Activated CD4-positive, alpha-beta T cell treated with anti-CD3 and anti-CD28 coated beads for 24 hours (primary cell): ENCODE measurements around the gene NEK7.
"Not testable (repeated sequence)": the region's sequence is repeated elsewhere in the genome, so short reads cannot be mapped to it uniquely, and the experiment has no call there.

Source experiments
- DNase-seq, 2 donors: peaks; one replicate each; pipeline ENCODE4 v3.0.0-alpha.2; 2020; ENCODE audit warnings: low read depth in 2 of 2

Gene NEK7

DNA sequence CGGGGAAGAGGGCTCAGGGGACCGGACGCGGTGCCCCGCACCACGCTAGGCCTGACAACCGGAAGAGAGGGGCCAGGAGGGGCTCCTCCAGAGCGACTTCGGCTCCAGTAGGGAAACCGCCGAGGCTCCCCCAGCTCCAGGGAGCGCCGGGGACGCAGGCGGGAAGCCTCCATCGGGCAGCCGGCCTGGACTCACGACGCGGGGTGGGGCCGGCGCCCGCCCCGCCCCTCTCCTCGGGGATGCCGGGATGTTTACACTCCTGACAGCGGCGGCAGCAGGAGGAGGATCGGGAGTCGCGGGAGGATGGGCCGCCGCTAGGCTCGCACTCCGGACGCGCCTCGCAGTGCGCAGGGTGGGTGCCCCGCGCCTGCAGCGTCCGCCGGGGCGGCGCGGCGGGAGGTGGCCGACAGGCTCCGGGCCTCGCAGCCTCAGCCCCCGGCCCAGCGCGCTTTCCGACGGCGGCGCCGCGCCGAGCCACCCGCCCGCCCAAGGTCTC is at the start of gene NEK7:
Gene NEK7, plus strand, starts transcription at position 254 of the 496 bp plus-strand sequence. CDS start 75,583 bp downstream, outside the sequence.
- DNase-seq: peak in 1 of 2 donors; percentile 56

- no peak for DNase-seq
Measured at GRCh38 chr1:198107091-198107501, 49.7 kb upstream of the NEK7 start.

- no peak for DNase-seq
Measured at GRCh38 chr1:198108636-198109370, 48.0 kb upstream of the NEK7 start.

GRCh38 chr1:198109371-198109715 is 47.5 kb upstream of the NEK7 start:
- DNase-seq: no peak

- DNase-seq: no peak
Measured at GRCh38 chr1:198113342-198113750, 43.5 kb upstream of the NEK7 start.

DNA sequence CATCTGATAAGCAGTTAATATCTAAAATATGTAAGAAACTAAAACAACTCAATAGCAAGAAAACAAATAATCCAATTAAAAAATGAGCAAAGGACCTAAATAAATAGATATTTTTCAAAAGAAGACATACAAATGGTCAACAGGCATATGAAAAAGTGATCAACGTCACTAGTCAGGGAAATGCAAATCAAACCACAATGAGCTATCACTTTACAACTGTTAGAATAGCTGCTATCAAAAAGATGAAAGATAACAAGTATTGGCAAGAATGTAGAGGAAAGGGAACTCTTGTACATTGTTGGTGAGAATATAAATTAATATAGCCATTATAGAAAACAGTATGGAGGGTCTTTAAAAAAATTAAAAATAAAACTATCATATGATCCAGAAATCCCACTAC is 40.7 kb upstream of the NEK7 start:
- no peak for DNase-seq

- no peak for DNase-seq
Measured at GRCh38 chr1:198116469-198116868, 40.3 kb upstream of the NEK7 start.

DNA sequence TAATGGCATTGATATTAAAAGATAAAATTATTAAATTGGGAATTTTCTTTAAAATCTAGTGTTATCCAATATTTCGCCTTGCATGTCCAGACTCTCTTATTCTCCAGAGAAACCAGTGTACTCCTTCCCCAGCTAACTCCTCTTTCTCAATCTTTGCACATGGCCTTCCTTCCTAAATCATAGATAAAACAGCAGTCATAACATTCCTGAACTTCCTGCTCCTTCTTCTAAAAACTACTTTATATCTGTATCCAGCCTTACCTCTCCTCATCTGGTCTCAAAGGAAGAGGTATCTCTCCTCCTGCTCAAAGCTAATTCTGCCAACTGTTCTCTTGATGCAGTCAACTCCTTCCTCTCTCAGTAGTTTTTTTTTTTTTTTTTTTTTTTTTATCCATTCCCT is 39.5 kb upstream of the NEK7 start:
- no peak for DNase-seq

- no peak for DNase-seq
Measured at GRCh38 chr1:198118134-198118533, 38.7 kb upstream of the NEK7 start.

DNA sequence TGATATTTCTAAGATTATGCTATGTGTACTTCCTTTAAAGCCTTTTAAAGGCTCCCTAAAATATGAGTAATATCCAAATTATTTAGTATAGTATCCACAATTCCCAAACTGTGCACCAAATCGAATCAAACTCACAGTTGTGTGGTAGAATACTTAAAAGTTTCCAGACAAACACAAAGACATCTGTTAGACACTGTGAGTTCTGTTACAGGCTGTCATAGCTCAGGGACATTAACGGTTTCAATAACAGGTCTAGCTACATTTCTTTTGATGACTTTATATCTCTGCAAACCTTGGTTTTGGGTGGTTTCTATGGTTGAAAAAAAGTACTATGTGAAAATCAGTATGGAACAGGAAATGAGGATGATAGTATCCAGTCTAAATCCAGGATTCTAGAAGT is 36.9 kb upstream of the NEK7 start:
- DNase-seq: no peak

DNA sequence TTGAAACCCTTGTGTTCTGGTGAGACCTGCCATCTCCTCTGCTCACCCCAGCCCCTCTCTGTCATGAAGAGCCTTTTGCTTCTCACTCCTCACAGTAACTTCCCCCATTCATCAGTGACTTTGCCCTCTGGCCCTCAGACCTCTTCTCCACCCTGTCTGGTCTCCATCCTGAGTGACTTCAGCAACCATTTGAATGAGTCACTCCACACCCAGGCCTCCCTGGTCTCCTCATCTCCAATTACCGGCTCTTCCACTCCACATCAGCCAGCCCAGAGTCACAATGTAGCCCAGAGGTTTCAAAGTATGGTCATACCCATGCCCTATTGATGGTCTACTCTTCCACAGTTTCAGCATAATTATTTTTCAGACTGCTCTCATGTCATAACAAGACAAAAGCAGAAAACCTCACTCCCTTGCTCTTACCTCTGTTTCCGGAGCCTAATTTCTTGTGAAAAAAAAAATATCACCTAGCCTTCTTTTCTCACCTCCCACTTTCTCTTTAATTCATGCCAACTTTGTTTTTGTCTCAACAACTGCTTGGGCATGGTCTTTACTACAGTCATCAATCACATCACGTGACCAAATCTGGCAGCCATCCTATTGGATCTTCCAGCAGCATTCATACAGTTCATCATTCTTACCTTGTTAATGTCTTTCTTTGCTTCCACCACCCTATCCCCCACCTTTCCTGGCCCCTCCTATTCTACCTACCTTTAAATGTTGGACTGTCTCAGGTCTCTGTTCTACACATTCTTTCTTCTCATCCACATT is 35.6 kb upstream of the NEK7 start:
- no peak for DNase-seq

DNA sequence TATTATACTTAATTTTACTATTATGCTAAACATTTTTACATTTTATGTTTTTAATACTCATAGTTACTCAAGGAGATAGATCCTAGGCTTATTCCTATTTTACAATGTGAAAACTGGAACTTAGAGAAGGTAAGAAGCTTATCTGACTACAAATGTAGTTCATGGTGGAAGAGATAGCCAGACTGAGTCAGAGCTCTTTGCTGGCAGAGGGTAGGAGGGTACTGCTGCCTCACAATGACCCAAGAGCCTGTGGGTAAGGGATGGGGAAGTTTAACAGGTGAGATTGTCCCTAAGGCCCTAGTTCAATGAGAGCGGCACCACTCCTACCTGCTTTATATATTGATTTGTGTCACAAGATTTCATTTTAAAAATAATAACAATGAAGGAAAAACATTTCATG is 34.1 kb upstream of the NEK7 start:
- no peak for DNase-seq

DNA sequence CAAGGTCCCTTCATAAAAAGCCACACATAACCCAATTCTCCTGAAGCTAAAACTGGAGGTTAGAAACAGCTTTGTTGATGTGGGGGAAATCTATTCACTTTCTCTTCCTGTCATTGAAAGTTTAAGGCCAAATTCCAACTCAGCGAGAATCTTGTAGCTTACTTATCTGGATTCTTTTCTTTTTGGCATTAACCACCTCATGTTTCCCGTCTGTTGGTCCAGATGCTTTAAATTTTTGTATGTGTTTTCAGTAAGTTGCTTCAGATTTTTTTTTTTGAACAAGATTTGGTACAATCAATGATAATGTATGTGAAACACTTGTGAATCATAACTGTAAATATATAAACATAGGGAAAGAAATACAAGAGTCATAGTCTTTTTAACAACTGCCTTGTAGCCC is 33.7 kb upstream of the NEK7 start:
- no peak for DNase-seq

DNA sequence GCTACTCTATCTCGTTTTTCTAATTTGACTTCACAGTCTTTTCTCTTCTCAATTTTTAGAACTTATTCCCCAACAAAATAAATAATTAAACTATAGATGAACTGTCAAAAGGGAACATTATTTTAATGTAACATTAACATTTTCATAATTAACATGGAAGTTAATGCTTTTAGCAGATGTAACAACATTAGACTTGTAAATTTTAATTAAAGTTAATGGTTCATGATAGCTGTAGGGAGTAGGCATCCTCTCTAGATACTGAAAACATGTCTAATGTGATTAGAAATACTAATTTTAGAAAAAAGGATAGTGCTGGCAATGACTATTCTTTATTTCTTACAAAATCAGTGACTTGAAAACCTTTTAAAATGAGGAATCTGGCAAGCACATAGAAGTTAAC is 32.1 kb upstream of the NEK7 start:
- DNase-seq: no peak

GRCh38 chr1:198125995-198126735 is 30.6 kb upstream of the NEK7 start:
- no peak for DNase-seq

- no peak for DNase-seq
Measured at GRCh38 chr1:198128533-198128932, 28.3 kb upstream of the NEK7 start.

DNA sequence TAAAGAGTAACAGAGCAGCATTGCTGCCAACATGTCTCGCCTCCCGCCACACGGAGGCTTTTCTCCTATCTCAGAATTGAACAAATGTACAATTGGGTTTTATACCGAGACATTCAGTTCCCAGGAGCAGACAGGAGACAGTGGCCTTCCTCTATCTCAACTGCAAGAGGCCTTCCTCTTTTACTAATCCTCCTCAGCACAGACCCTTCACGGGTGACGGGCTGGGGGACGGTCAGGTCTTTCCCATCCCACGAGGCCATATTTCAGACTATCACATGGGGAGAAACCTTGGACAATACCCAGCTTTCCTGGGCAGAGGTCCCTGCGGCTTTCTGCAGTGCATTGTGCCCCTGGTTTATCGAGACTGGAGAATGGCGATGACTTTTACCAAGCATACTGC is 26.7 kb upstream of the NEK7 start:
- DNase-seq: not testable (repeated sequence)

- DNase-seq: no peak
Measured at GRCh38 chr1:198132060-198132781, 24.6 kb upstream of the NEK7 start.

DNA sequence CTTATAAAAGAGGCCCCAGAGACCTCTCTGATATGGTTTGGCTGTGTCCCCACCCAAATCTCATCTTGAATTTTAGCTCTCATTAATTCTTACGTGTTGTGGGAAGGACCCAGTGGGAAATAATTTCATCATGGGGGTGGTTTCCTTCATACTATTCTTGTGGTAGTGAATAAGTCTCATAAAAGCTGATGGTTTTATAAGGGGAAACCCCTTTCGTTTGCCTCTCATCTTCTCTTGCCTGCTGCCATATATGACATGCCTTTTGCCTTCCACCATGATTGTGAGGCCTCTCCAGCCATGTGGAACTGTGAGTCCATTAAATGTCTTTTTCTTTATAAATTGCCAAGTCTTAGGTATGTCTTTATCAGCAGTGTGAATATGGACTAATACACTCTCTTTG is 22.5 kb upstream of the NEK7 start:
- DNase-seq: no peak

DNA sequence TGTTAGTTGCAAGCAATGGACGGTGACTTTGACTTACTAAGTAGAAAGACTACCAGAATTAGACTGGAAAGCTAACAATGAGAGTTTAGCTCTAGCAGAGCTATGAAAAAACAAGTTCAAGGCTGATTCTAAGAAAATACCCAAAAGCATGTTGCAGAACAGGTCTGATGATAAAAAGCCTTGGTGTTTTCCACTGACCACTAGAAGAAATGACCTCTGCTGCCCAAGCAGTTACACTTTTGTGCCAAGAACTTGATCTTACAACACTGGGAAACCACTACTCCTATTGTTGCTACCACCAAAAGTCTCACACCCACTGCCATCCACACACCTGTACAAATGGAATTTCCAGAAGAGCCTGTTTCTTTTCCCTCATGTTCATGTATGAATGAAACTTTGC is 21.4 kb upstream of the NEK7 start:
- no peak for DNase-seq

DNA sequence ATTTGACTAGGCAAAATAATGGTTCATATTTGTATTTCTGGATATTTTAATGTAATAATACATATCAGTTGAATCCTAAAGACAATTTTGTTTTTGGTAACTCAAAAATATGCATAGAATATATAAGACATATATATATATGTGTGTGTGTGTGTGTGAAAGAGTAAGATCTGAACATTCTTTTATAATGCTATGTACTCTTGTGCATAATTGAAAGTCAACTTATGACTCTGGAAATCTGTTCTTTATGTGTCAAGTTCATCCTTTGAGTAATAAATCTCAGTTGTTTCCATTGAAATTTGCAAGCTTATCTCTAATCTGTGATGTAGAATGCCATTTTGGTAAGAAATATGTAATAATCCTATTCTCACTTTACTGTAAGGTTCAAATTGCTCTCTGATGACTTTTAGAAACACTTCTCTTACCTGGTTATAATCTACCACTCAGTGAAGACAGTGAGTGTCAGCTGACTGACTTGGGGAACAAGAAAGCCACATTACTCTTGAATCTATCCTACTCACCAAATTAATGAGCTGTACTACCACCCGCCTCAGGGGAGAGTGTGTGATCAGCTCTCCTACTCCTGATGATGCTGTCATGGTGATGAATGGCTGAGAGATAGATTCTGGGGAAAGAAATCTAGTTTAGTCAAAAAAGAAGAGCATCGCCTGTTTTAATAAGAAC is 15.0 kb upstream of the NEK7 start:
- DNase-seq: no peak
